ENCODE data around the gene EFHD2. TPM values are rescaled to one million over a fixed set of nuclear protein-coding genes. Genes with fewer than 3 reads are reported as not detected.
"Not testable (repeated sequence)": the region's sequence is repeated elsewhere in the genome, so short reads cannot be mapped to it uniquely, and the experiment has no call there.

The EFHD2 gene
- total RNA-seq, 1 experiment from 2014 or later, result 90.8 TPM

DNA sequence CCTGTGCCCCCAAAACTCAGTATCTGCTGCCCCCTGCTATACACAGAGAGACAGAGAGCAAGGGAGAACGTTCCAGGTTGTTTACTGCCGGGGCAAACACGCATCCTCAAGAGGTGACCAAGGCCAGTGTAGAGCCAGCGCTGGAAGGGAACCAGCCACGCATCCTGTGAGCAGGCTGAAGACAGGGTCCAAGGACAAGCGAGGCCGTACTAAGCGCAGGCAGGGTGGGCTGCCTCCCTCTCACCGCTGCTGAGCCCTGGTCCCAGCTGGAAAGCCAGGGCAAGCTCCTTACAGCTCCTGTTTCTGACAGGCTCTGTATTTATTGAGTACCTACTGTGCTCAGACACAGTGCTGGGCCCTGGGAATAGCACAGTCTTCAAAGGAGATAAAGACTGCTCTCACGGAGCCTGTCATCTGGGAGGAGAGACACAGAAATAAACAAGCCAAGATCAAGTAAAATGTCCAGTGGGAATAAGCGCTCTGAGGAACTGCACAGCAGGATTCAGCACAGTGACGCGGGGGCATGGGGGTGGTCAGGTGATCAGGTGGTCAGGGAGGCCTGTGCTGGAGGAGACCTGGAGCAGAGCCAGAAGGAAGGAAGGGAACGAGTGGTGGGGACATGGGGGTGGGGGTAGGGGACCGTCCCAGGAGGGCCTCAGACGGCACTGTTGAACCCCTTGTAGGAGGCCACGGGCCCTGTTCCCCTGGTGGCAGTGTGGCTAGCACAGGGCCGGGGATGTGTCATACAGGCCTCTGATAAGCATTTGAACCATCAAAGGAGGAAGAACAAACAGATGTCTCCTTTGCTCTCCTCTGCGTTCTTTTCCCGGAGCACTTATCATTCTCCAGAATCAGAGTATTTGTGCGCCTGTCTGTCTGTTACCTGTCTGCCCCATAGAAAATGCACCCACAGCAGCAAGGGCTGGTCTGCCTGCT, 37.8 kb upstream of the EFHD2 start:
- Histone ChIP-seq H3K36me3 (ENCODE audit: control insufficient read depth, insufficient read depth, low read length) (no peaks in the 10 kb centered on the region), H3K9me3 (ENCODE audit: control insufficient read depth, insufficient read depth, low read depth, low read length) (no peaks in the 10 kb centered on the region), H3K4me3 (ENCODE audit: low read depth in 2 of 2, low read length in 2 of 2) (no peak overlapping the region), H3K27ac (ENCODE audit: low read length) (no peak overlapping the region), H3K4me1 (ENCODE audit: control insufficient read depth, insufficient read depth, low read length) (no peaks in the 10 kb centered on the region), H3K27me3 (ENCODE audit: control insufficient read depth, insufficient read depth, low read length) (no peaks in the 10 kb centered on the region)
- ATAC-seq (no peak), DNase-seq (ENCODE audit: low read depth, low spot score) (no peak)
- intact Hi-C loops (cut with micrococcal nuclease; ENCODE audit: unreplicated experiment), result no loop called here
- TF ChIP-seq, protein P1, sequence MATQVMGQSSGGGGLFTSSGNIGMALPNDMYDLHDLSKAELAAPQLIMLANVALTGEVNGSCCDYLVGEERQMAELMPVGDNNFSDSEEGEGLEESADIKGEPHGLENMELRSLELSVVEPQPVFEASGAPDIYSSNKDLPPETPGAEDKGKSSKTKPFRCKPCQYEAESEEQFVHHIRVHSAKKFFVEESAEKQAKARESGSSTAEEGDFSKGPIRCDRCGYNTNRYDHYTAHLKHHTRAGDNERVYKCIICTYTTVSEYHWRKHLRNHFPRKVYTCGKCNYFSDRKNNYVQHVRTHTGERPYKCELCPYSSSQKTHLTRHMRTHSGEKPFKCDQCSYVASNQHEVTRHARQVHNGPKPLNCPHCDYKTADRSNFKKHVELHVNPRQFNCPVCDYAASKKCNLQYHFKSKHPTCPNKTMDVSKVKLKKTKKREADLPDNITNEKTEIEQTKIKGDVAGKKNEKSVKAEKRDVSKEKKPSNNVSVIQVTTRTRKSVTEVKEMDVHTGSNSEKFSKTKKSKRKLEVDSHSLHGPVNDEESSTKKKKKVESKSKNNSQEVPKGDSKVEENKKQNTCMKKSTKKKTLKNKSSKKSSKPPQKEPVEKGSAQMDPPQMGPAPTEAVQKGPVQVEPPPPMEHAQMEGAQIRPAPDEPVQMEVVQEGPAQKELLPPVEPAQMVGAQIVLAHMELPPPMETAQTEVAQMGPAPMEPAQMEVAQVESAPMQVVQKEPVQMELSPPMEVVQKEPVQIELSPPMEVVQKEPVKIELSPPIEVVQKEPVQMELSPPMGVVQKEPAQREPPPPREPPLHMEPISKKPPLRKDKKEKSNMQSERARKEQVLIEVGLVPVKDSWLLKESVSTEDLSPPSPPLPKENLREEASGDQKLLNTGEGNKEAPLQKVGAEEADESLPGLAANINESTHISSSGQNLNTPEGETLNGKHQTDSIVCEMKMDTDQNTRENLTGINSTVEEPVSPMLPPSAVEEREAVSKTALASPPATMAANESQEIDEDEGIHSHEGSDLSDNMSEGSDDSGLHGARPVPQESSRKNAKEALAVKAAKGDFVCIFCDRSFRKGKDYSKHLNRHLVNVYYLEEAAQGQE (IDR thresholded peaks at IDR 0.05; ENCODE audit: insufficient read depth in 1 of 2, low read depth in 2 of 2, low read length in 1 of 2), result no peak
- TF ChIP-seq SIN3A (IDR thresholded peaks at IDR 0.05; ENCODE audit: borderline replicate concordance, insufficient read depth, low read depth, low read length) (no peak), TCF7L2 (IDR thresholded peaks at IDR 0.05; ENCODE audit: low read depth, low read length) (no peak), POLR2AphosphoS5 (IDR thresholded peaks at IDR 0.05; ENCODE audit: low read depth, low read length) (no peak)
- TF ChIP-seq, protein P2, sequence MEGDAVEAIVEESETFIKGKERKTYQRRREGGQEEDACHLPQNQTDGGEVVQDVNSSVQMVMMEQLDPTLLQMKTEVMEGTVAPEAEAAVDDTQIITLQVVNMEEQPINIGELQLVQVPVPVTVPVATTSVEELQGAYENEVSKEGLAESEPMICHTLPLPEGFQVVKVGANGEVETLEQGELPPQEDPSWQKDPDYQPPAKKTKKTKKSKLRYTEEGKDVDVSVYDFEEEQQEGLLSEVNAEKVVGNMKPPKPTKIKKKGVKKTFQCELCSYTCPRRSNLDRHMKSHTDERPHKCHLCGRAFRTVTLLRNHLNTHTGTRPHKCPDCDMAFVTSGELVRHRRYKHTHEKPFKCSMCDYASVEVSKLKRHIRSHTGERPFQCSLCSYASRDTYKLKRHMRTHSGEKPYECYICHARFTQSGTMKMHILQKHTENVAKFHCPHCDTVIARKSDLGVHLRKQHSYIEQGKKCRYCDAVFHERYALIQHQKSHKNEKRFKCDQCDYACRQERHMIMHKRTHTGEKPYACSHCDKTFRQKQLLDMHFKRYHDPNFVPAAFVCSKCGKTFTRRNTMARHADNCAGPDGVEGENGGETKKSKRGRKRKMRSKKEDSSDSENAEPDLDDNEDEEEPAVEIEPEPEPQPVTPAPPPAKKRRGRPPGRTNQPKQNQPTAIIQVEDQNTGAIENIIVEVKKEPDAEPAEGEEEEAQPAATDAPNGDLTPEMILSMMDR (IDR thresholded peaks at IDR 0.05), result no peak
- CTCF ChIA-PET, result no interaction called here
- BruUV-seq (replicated peaks), result no TSS peak
- POLR2A ChIA-PET, result no interaction called here
- in situ Hi-C loops (cut with HindIII; ENCODE audit: low pct_unique_long_range_greater_than_20kb, low sequenced_read_pairs), result no loop called here

DNA sequence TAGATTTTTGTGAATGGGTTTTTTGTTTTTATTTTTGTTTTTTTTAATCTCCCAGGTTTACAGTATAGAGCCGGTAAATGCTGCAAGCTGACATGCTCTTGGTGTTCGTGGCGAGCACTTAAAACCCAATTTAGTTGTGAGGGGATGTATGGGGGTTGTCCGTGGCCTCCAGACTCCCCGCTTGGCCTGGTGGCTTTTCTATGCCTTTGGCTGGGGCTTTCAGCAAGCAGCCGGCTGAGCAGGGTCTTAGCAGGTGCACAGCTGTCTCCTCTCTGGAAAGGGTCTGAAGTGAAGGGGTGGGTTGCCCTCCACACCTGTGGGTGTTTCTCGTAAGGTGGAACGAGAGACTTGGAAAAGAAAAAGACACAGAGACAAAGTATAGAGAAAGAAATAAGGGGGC, 31.0 kb upstream of the EFHD2 start:
- no peaks in the 10 kb centered on the region for H3K9me3 ChIP-seq (ENCODE audit: control insufficient read depth, insufficient read depth, low read depth, low read length)
- no peaks in the 10 kb centered on the region for H3K27me3 ChIP-seq (ENCODE audit: control insufficient read depth, insufficient read depth, low read length)
- no peaks in the 10 kb centered on the region for H3K36me3 ChIP-seq (ENCODE audit: control insufficient read depth, insufficient read depth, low read length)
- DNase-seq (ENCODE audit: low read depth, low spot score) (no peak), ATAC-seq (no peak)
- no peak overlapping the region for H3K4me3 ChIP-seq (ENCODE audit: low read depth in 2 of 2, low read length in 2 of 2)
- no peaks in the 10 kb centered on the region for H3K4me1 ChIP-seq (ENCODE audit: control insufficient read depth, insufficient read depth, low read length)
- intact Hi-C loops (cut with micrococcal nuclease; ENCODE audit: unreplicated experiment) (no loop called here), in situ Hi-C loops (cut with HindIII; ENCODE audit: low pct_unique_long_range_greater_than_20kb, low sequenced_read_pairs) (no loop called here)
- POLR2A ChIA-PET, result no interaction called here
- no TSS peak for BruUV-seq (replicated peaks)
- CTCF ChIA-PET, result no interaction called here
- TF ChIP-seq, protein P2 (IDR thresholded peaks at IDR 0.05), result no peak
- TF ChIP-seq SIN3A (IDR thresholded peaks at IDR 0.05; ENCODE audit: borderline replicate concordance, insufficient read depth, low read depth, low read length), result no peak
- no peak for TF ChIP-seq TCF7L2 (IDR thresholded peaks at IDR 0.05; ENCODE audit: low read depth, low read length)
- TF ChIP-seq, protein P1 (IDR thresholded peaks at IDR 0.05; ENCODE audit: insufficient read depth in 1 of 2, low read depth in 2 of 2, low read length in 1 of 2), result no peak
- no peak for TF ChIP-seq POLR2AphosphoS5 (IDR thresholded peaks at IDR 0.05; ENCODE audit: low read depth, low read length)
- H3K27ac ChIP-seq (ENCODE audit: low read length), result no peak overlapping the region

DNA sequence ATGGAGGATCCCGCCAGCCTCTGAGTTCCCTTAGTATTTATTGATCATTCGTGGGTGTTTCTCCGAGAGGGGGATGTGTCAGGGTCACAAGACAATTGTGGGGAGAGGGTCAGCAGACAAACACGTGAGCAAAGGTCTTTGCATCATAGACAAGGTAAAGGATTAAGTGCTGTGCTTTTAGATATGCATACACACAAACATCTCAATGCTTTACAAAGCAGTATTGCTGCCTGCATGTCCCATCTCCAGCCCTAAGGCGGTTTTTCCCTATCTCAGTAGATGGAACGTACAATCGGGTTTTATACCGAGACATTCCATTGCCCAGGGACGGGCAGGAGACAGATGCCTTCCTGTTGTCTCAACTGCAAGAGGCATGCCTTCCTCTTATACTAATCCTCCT, 30.5 kb upstream of the EFHD2 start:
- H3K4me1 ChIP-seq (ENCODE audit: control insufficient read depth, insufficient read depth, low read length); ATAC-seq; DNase-seq (ENCODE audit: low read depth, low spot score); H3K36me3 ChIP-seq (ENCODE audit: control insufficient read depth, insufficient read depth, low read length); H3K4me3 ChIP-seq (ENCODE audit: low read depth in 2 of 2, low read length in 2 of 2); H3K27me3 ChIP-seq (ENCODE audit: control insufficient read depth, insufficient read depth, low read length); intact Hi-C loops (cut with micrococcal nuclease; ENCODE audit: unreplicated experiment); in situ Hi-C loops (cut with HindIII; ENCODE audit: low pct_unique_long_range_greater_than_20kb, low sequenced_read_pairs); BruUV-seq (replicated peaks); CTCF ChIA-PET; H3K9me3 ChIP-seq (ENCODE audit: control insufficient read depth, insufficient read depth, low read depth, low read length); H3K27ac ChIP-seq (ENCODE audit: low read length); POLR2A ChIA-PET: not testable (repeated sequence)
